Measurements from ENCODE around the gene F8. TPM values are rescaled to one million over a fixed set of nuclear protein-coding genes. Genes with fewer than 3 reads are reported as not detected.

F8 gene
- total RNA-seq, 2 experiments from 2014 or later, result 7.5 to 8.9 TPM

Small RNAs within 50 kb of the gene (microRNA-seq; reads per million reads assigned to microRNA genes)
- not detected for gene MIR1184-1 (ENCODE audit: borderline microRNAs expressed, borderline number of aligned reads, borderline replicate concordance)

Other genes starting within 250 kb of the F8 start
- 10 to 100 TPM; 22.6 to 24.2 TPM for gene MPP1, start 217.2 kb downstream of the F8 start, total RNA-seq
- gene SMIM9, start 188.1 kb downstream of the F8 start, total RNA-seq, result not detected
- gene F8A1, start 136.4 kb downstream of the F8 start, total RNA-seq, result 10 to 100 TPM; 42.9 to 43.3 TPM
- 10 to 100 TPM; 95.1 to 95.9 TPM for gene FUNDC2, start 4.1 kb upstream of the F8 start, total RNA-seq
- 1 to 10 TPM; 4.9 to 7.2 TPM for gene CMC4, start 48.4 kb upstream of the F8 start, total RNA-seq
- gene MTCP1, start 48.4 kb upstream of the F8 start, total RNA-seq, result 10 to 100 TPM; 16.2 to 19.2 TPM
- gene BRCC3, start 48.8 kb upstream of the F8 start, total RNA-seq, result 10 to 100 TPM; 24.4 to 26.7 TPM
- gene VBP1, start 193.7 kb upstream of the F8 start, total RNA-seq, result 100 to 1,000 TPM in 1 of 2 experiments, 10 to 100 TPM in 1; 89.7 to 100 TPM
- 10 to 100 TPM; 13.6 to 15.3 TPM for gene RAB39B, start 241.8 kb upstream of the F8 start, total RNA-seq

Measured in activated CD4-positive, alpha-beta memory T cell treated with anti-CD3 and anti-CD28 coated beads for 36 hours (primary cell).